Mesendoderm (in vitro differentiated cells): ENCODE results near the gene SCARF2.
"Not testable (repeated sequence)": the region's sequence is repeated elsewhere in the genome, so short reads cannot be mapped to it uniquely, and the experiment has no call there.

ENCODE experiments used
- DNase-seq: peaks from one replicate; pipeline ENCODE4 v3.0.0; 2013
- H2AK5ac ChIP-seq: 2 replicates; pipeline ENCODE4 v1.6.1; 2013; ENCODE audit warnings: low read length, inconsistent platforms
- H2BK120ac ChIP-seq: 2 replicates; pipeline ENCODE4 v1.6.1; 2013; ENCODE audit warnings: low read depth, mild to moderate bottlenecking, low read length, moderate library complexity, mixed read lengths
- H2BK15ac ChIP-seq: replicated peaks from 2 replicates; pipeline ENCODE4 v1.6.1; 2013; ENCODE audit warnings: low read depth, mild to moderate bottlenecking, moderate library complexity
- H2BK5ac ChIP-seq: 2 replicates; pipeline ENCODE4 v1.6.1; 2013; ENCODE audit warnings: low read length, inconsistent platforms
- H3K18ac ChIP-seq: 2 replicates; pipeline ENCODE4 v1.6.1; 2013; ENCODE audit warnings: mild to moderate bottlenecking, low read length, mixed read lengths
- H3K23ac ChIP-seq: one replicate; pipeline ENCODE4 v1.6.1; 2013; ENCODE audit warnings: low read length
- H3K27ac ChIP-seq: 2 replicates; pipeline ENCODE4 v1.5.1; 2013; ENCODE audit warnings: low read depth, mild to moderate bottlenecking, inconsistent platforms, low read length, moderate library complexity
- H3K27me3 ChIP-seq: 2 replicates; pipeline ENCODE4 v1.6.1; 2013; ENCODE audit warnings: low read length, control low read depth, mild to moderate bottlenecking, inconsistent platforms; ENCODE audit not compliant: insufficient read depth, poor library complexity
- H3K36me3 ChIP-seq: 2 replicates; pipeline ENCODE4 v1.6.1; 2013; ENCODE audit warnings: low read length, inconsistent platforms; ENCODE audit not compliant: control insufficient read depth, insufficient read depth
- H3K4ac ChIP-seq: one replicate; pipeline ENCODE4 v1.6.1; 2013; ENCODE audit warnings: low read depth, mild to moderate bottlenecking, low read length, moderate library complexity
- H3K4me1 ChIP-seq: 2 replicates; pipeline ENCODE4 v1.6.1; 2013; ENCODE audit warnings: low read depth, low read length, inconsistent platforms; ENCODE audit not compliant: control insufficient read depth
- H3K4me2 ChIP-seq: 2 replicates; pipeline ENCODE4 v1.6.1; 2013; ENCODE audit warnings: low read length
- H3K4me3 ChIP-seq: 2 replicates; pipeline ENCODE4 v1.5.1; 2013; ENCODE audit warnings: mild to moderate bottlenecking, low read length
- H3K56ac ChIP-seq: one replicate; pipeline ENCODE4 v1.6.1; 2013; ENCODE audit warnings: low read length
- H3K79me1 ChIP-seq: 2 replicates; pipeline ENCODE4 v1.6.1; 2013; ENCODE audit warnings: low read length, inconsistent platforms
- H3K79me2 ChIP-seq: 2 replicates; pipeline ENCODE4 v1.6.1; 2013; ENCODE audit warnings: mild to moderate bottlenecking, low read length; ENCODE audit not compliant: control insufficient read depth, insufficient read depth
- H3K9ac ChIP-seq: 2 replicates; pipeline ENCODE4 v1.6.1; 2013; ENCODE audit warnings: low read length, inconsistent platforms
- H4K5ac ChIP-seq: one replicate; pipeline ENCODE4 v1.6.1; 2013; ENCODE audit warnings: low read length
- H4K8ac ChIP-seq: one replicate; pipeline ENCODE4 v1.6.1; 2013; ENCODE audit warnings: low read depth, mild to moderate bottlenecking, control low read depth, low read length, moderate library complexity
- WGBS: extraction: QIAGEN DNeasy Blood & Tissue Kit; methylation state at CpG from one replicate; pipeline ENCODE4 v1.1.7; 2013; ENCODE audit warnings: low lambda C conversion rate, missing lambda C conversion rate; ENCODE audit not compliant: insufficient coverage; ENCODE audit errors: extremely low coverage; 5-methylcytosine and 5-hydroxymethylcytosine counted together

SCARF2 gene

GRCh38 chr22:20392983-20393704, 44.5 kb downstream of the SCARF2 start:
- Histone ChIP-seq H3K36me3 (no peaks in the 10 kb centered on the region), H3K27ac (no peak overlapping the region), H3K4ac (peak overlapping the region; percentile 45), H3K79me1 (peaks cover 5% of the 10 kb centered on the region), H3K56ac (peak overlapping the region; percentile 93), H3K4me3 (no peak overlapping the region), H3K4me1 (peaks cover 7% of the 10 kb centered on the region), H2BK120ac (no peak overlapping the region), H4K5ac (no peak overlapping the region), H3K27me3 (no peaks in the 10 kb centered on the region), H3K79me2 (peaks cover 21% of the 10 kb centered on the region), H2AK5ac (peak overlapping the region; percentile 37), H4K8ac (peak overlapping the region; percentile 40), H3K9ac (peak overlapping the region; percentile 85), H3K18ac (peak overlapping the region; percentile 33), H2BK15ac (no peak overlapping the region), H3K23ac (no peak overlapping the region), H3K4me2 (peak overlapping the region; percentile 63), H2BK5ac (no peak overlapping the region)
- WGBS: no CpG with 5 or more reads among the region's 23 CpGs
- no peak for DNase-seq

- not testable (repeated sequence) for H3K56ac ChIP-seq, H3K27ac ChIP-seq, H3K79me1 ChIP-seq, H2AK5ac ChIP-seq, H3K4me3 ChIP-seq, H3K36me3 ChIP-seq, H4K8ac ChIP-seq, H3K23ac ChIP-seq, H3K4me1 ChIP-seq, H3K9ac ChIP-seq, H2BK15ac ChIP-seq, H2BK5ac ChIP-seq, H2BK120ac ChIP-seq, H3K4ac ChIP-seq, H3K27me3 ChIP-seq, H3K18ac ChIP-seq, H3K4me2 ChIP-seq, H4K5ac ChIP-seq, DNase-seq
- H3K79me2 ChIP-seq: peaks cover 17% of the 10 kb centered on the region
- no CpG with 5 or more reads among the region's 53 CpGs for WGBS
These were observed 45.2 kb downstream of the SCARF2 start for GRCh38 chr22:20392365-20392881.

GRCh38 chr22:20391222-20391621, 46.4 kb downstream of the SCARF2 start:
- H3K27me3 ChIP-seq: no peaks in the 10 kb centered on the region
- no peak overlapping the region for H3K4ac ChIP-seq
- H4K5ac ChIP-seq: no peak overlapping the region
- no peak overlapping the region for H3K18ac ChIP-seq
- no peak overlapping the region for H2BK120ac ChIP-seq
- no peak overlapping the region for H3K56ac ChIP-seq
- DNase-seq: no peak
- no peak overlapping the region for H2BK5ac ChIP-seq
- no peaks in the 10 kb centered on the region for H3K36me3 ChIP-seq
- H3K9ac ChIP-seq: no peak overlapping the region
- WGBS: no CpG with 5 or more reads among the region's 4 CpGs
- H3K27ac ChIP-seq: no peak overlapping the region
- peaks cover 2% of the 10 kb centered on the region for H3K79me1 ChIP-seq
- H2AK5ac ChIP-seq: no peak overlapping the region
- H3K4me3 ChIP-seq: no peak overlapping the region
- H3K4me1 ChIP-seq: peaks cover 7% of the 10 kb centered on the region
- H3K79me2 ChIP-seq: peaks cover 10% of the 10 kb centered on the region
- H4K8ac ChIP-seq: no peak overlapping the region
- no peak overlapping the region for H3K23ac ChIP-seq
- H3K4me2 ChIP-seq: no peak overlapping the region
- H2BK15ac ChIP-seq: no peak overlapping the region

GRCh38 chr22:20390394-20390907, 47.2 kb downstream of the SCARF2 start:
- no peak overlapping the region for H3K4ac ChIP-seq
- no peak overlapping the region for H2BK15ac ChIP-seq
- H3K4me1 ChIP-seq: peaks cover 4% of the 10 kb centered on the region
- H3K4me3 ChIP-seq: no peak overlapping the region
- no peak overlapping the region for H4K5ac ChIP-seq
- no peaks in the 10 kb centered on the region for H3K79me1 ChIP-seq
- no peak overlapping the region for H2AK5ac ChIP-seq
- peaks cover 5% of the 10 kb centered on the region for H3K79me2 ChIP-seq
- no peak overlapping the region for H2BK120ac ChIP-seq
- H3K4me2 ChIP-seq: no peak overlapping the region
- H3K23ac ChIP-seq: no peak overlapping the region
- no peak overlapping the region for H3K9ac ChIP-seq
- no peak for DNase-seq
- no CpG with 5 or more reads among the region's 5 CpGs for WGBS
- H3K18ac ChIP-seq: no peak overlapping the region
- H3K27ac ChIP-seq: no peak overlapping the region
- no peak overlapping the region for H2BK5ac ChIP-seq
- no peaks in the 10 kb centered on the region for H3K36me3 ChIP-seq
- H3K27me3 ChIP-seq: no peaks in the 10 kb centered on the region
- no peak overlapping the region for H4K8ac ChIP-seq
- H3K56ac ChIP-seq: no peak overlapping the region

GRCh38 chr22:20389288-20389687, 48.3 kb downstream of the SCARF2 start:
- H3K4me3 ChIP-seq: no peak overlapping the region
- no peak overlapping the region for H2BK120ac ChIP-seq

More at GRCh38 chr22:20389288-20389687, 48.3 kb downstream of the SCARF2 start:
- Histone ChIP-seq H3K36me3 (no peaks in the 10 kb centered on the region), H3K9ac (no peak overlapping the region), H3K4me2 (no peak overlapping the region), H3K27me3 (no peaks in the 10 kb centered on the region), H3K4me1 (no peaks in the 10 kb centered on the region), H3K56ac (no peak overlapping the region), H2AK5ac (no peak overlapping the region), H3K27ac (no peak overlapping the region), H3K79me1 (no peaks in the 10 kb centered on the region), H3K18ac (no peak overlapping the region), H3K79me2 (no peaks in the 10 kb centered on the region), H2BK5ac (no peak overlapping the region), H3K23ac (no peak overlapping the region), H4K5ac (no peak overlapping the region), H2BK15ac (no peak overlapping the region), H4K8ac (no peak overlapping the region), H3K4ac (no peak overlapping the region)
- no CpG with 5 or more reads among the region's 6 CpGs for WGBS
- DNase-seq: no peak
